ENCODE data around the gene PHF11. TPM values are rescaled to one million over a fixed set of nuclear protein-coding genes. Genes with fewer than 3 reads are reported as not detected.

PHF11 gene
- total and polyA plus RNA-seq, 2 experiments from 2014 or later: 7.4 to 13.5 TPM

DNA sequence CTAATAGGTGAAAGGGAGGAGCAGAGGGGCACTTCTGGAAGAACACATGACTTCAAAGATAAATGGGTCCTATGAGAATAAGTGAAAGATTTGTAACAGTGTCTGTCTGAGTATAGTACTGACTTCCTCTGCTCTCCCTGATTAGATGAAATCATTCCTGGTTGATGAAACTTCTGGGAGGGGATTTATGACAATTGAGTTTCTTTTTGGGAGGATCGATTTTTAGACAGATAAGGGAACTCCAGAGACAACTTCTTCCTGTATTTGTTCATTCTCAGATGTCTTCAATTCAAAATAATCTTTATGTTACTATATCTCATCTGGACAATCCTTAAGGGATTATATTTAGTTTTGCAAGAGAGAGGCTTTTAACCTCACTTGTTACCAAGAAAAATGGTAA lies 31.7 kb upstream of the PHF11 start (continued):
- TF ChIP-seq, protein P1, sequence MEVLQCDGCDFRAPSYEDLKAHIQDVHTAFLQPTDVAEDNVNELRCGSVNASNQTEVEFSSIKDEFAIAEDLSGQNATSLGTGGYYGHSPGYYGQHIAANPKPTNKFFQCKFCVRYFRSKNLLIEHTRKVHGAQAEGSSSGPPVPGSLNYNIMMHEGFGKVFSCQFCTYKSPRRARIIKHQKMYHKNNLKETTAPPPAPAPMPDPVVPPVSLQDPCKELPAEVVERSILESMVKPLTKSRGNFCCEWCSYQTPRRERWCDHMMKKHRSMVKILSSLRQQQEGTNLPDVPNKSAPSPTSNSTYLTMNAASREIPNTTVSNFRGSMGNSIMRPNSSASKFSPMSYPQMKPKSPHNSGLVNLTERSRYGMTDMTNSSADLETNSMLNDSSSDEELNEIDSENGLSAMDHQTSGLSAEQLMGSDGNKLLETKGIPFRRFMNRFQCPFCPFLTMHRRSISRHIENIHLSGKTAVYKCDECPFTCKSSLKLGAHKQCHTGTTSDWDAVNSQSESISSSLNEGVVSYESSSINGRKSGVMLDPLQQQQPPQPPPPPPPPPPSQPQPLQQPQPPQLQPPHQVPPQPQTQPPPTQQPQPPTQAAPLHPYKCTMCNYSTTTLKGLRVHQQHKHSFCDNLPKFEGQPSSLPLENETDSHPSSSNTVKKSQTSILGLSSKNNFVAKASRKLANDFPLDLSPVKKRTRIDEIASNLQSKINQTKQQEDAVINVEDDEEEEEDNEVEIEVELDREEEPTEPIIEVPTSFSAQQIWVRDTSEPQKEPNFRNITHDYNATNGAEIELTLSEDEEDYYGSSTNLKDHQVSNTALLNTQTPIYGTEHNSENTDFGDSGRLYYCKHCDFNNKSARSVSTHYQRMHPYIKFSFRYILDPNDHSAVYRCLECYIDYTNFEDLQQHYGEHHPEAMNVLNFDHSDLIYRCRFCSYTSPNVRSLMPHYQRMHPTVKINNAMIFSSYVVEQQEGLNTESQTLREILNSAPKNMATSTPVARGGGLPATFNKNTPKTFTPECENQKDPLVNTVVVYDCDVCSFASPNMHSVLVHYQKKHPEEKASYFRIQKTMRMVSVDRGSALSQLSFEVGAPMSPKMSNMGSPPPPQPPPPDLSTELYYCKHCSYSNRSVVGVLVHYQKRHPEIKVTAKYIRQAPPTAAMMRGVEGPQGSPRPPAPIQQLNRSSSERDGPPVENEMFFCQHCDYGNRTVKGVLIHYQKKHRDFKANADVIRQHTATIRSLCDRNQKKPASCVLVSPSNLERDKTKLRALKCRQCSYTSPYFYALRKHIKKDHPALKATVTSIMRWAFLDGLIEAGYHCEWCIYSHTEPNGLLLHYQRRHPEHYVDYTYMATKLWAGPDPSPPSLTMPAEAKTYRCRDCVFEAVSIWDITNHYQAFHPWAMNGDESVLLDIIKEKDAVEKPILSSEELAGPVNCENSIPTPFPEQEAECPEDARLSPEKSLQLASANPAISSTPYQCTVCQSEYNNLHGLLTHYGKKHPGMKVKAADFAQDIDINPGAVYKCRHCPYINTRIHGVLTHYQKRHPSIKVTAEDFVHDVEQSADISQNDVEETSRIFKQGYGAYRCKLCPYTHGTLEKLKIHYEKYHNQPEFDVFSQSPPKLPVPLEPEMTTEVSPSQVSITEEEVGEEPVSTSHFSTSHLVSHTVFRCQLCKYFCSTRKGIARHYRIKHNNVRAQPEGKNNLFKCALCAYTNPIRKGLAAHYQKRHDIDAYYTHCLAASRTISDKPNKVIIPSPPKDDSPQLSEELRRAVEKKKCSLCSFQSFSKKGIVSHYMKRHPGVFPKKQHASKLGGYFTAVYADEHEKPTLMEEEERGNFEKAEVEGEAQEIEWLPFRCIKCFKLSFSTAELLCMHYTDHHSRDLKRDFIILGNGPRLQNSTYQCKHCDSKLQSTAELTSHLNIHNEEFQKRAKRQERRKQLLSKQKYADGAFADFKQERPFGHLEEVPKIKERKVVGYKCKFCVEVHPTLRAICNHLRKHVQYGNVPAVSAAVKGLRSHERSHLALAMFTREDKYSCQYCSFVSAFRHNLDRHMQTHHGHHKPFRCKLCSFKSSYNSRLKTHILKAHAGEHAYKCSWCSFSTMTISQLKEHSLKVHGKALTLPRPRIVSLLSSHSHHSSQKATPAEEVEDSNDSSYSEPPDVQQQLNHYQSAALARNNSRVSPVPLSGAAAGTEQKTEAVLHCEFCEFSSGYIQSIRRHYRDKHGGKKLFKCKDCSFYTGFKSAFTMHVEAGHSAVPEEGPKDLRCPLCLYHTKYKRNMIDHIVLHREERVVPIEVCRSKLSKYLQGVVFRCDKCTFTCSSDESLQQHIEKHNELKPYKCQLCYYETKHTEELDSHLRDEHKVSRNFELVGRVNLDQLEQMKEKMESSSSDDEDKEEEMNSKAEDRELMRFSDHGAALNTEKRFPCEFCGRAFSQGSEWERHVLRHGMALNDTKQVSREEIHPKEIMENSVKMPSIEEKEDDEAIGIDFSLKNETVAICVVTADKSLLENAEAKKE (CRISPR knock-in tag; IDR thresholded peaks at IDR 0.05): no peak
- TF ChIP-seq STAT1 (IDR thresholded peaks at IDR 0.05; ENCODE audit: unreplicated experiment) (no peak), ZNF114 (CRISPR knock-in tag; IDR thresholded peaks at IDR 0.05) (no peak)

DNA sequence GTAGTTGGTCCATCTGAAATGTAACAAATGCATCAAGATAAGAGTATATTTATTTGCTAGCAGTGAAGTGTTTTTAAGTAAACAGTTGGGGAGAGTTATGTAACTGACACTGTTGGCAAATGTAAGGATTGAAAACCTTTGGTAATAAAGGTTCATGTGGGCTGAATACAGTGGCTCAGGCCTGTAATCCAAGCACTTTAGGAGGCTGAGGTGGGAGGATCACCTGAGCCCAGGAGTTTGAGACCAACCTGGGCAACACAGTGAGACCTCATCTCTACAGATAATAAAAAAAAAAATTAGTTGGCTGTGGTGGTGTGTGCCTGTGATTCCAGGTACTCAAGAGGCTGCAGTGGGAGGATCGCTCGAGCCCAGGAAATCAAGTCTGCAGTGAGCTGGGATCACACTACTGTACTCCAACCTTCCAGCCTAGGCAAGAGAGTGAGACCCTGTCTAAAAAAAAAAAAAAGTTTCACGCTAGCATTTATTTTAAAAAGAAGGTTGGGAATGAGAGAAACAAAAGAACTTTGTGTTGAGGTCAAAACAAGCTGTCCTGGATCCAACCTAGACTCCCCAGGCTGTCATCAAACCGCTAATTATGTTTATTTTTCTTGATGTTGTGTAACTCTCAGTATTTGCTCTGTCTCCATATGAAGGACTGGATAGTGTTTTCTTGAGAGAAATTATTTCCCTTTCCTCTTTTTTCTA lies 31.0 kb upstream of the PHF11 start:
- peaks cover 32% of the 10 kb centered on the region for H3K9me3 Mint-ChIP-seq
- H3K27ac ChIP-seq (ENCODE audit: low read depth): no peak overlapping the region
- no peaks in the 10 kb centered on the region for H3K79me2 ChIP-seq (replicated peaks; ENCODE audit: insufficient read depth)
- no peaks in the 10 kb centered on the region for H3K27me3 ChIP-seq (ENCODE audit: insufficient read depth)
- no peak overlapping the region for H2AFZ ChIP-seq
- H3K4me1 Mint-ChIP-seq: no peaks in the 10 kb centered on the region
- H3K27ac Mint-ChIP-seq: no peak overlapping the region
- H3K4me3 ChIP-seq: no peak overlapping the region
- no peak for DNase-seq (ENCODE audit: low spot score)
- H3K27me3 Mint-ChIP-seq (ENCODE audit: insufficient read depth, low read depth, poor library complexity): peaks cover under 1% of the 10 kb centered on the region
- no peak overlapping the region for H3K4me2 ChIP-seq
- no peak for TF ChIP-seq EZH2 (IDR thresholded peaks at IDR 0.05; ENCODE audit: low read depth, unreplicated experiment)
- no peak for TF ChIP-seq EZH2phosphoT487 (IDR thresholded peaks at IDR 0.05; ENCODE audit: unreplicated experiment)
- no peak for TF ChIP-seq ZNF114 (CRISPR knock-in tag; IDR thresholded peaks at IDR 0.05)
- no peak for TF ChIP-seq POLR2AphosphoS5 (IDR thresholded peaks at IDR 0.05; ENCODE audit: low read depth)
- no peak for TF ChIP-seq CREB1 (CRISPR knock-in tag; IDR thresholded peaks at IDR 0.05; ENCODE audit: low read depth)
- no peak for TF ChIP-seq STAT1 (IDR thresholded peaks at IDR 0.05; ENCODE audit: unreplicated experiment)
- TF ChIP-seq NANOG (IDR thresholded peaks at IDR 0.05; ENCODE audit: borderline replicate concordance): no peak
- TF ChIP-seq ZNF331 (CRISPR knock-in tag; IDR thresholded peaks at IDR 0.05; ENCODE audit: low read depth): no peak
- TF ChIP-seq CTCF (conservative IDR thresholded peaks at IDR 0.05; ENCODE audit: low read depth in 2 of 2): no peak
- TF ChIP-seq REST (IDR thresholded peaks at IDR 0.05; ENCODE audit: unreplicated experiment): no peak
- no peak for TF ChIP-seq ETS1 (IDR thresholded peaks at IDR 0.05)
- H3K4me3 Mint-ChIP-seq: no peak overlapping the region
- H3K4me1 ChIP-seq (ENCODE audit: insufficient read depth): no peaks in the 10 kb centered on the region
- no peaks in the 10 kb centered on the region for H4K20me1 ChIP-seq (replicated peaks; ENCODE audit: insufficient read depth)
- no peaks in the 10 kb centered on the region for H3K9me2 ChIP-seq (ENCODE audit: insufficient read depth)
- ATAC-seq: no peak
- H3K36me3 Mint-ChIP-seq (ENCODE audit: low read depth): peaks cover 46% of the 10 kb centered on the region
- H3K36me3 ChIP-seq (ENCODE audit: insufficient read depth): peaks cover 21% of the 10 kb centered on the region; the same call in 1 of the 2 replicates
- H3F3A ChIP-seq (replicated peaks; ENCODE audit: low read depth): no peaks in the 10 kb centered on the region

All from GM23338 (cell line).